Activated effector memory CD4-positive, alpha-beta T cell treated with Interleukin-2 at 50 U/mL for 16 hours (primary cell): ENCODE results near the gene RAB11FIP5.

Source experiments
- DNase-seq: peaks from one replicate; pipeline ENCODE4 v3.0.0-alpha.2; 2020

Gene RAB11FIP5

DNA sequence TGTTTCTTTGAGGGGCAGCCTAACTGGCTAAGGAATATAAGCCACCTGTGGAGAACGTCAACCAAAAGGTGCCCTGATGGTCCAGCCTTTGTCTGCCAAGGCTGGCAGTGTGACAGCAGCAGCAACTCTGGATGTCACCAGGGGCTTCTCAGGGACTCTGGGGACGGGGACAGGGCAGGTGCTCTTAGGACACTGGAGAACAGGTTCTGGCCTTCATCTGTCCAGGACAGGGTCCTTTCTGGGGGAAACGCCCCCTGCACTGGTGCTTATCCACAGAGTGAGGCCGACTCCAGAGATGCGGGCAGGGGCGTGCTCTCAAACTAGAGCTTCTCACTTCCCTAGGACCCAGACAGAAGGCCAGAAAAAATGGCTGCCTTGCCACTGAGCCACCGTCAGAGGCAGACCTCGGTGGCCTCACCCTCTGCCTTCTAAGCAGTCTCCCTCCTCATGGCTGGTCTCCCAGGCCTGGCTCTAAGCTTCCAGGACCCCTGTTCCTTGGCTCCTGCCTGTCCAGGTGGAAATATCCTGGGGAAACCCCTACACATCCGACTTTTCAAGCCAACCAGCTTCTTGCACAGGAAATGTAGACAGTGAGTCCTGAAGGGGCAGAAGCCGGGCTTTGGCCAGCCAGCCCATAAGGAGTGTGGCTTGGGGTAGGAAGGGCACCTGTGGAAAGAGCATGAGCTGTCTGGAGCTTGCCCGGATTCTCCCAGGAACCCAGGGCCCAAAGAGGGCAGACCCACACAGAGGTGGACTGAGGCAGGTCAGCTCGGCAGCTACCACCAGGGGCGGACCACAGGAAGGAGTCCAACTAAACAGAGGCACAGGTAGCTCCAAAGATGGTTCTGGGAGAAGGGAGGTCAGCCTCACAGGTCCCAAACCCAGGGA, 30.0 kb downstream of the RAB11FIP5 start:
- no peak for DNase-seq

DNA sequence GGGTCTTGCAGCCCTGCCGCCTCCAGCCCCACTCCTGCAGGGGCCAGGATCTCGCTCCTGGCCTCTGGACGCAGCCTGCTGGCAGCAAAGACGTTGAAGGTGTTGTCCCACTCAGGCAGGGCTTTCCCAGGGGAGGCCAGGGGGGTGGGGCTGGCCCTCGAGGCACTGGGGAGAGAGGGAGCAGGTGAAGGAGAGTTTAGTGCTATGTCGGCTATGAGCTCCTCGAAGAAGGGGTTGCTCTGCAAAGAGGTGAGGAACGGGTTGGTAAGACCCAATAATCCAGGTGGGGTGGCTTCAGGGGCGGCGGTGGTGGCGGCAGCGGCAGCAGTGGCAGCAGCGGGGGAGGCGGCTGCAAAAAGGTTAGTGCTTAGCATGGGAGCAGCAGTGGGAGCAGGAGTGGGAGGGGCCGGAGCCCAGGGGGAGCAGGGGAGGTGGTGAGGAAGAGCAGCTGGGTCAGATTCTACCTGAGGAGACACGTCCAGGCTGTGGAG, 31.5 kb downstream of the RAB11FIP5 start:
- DNase-seq = no peak

DNA sequence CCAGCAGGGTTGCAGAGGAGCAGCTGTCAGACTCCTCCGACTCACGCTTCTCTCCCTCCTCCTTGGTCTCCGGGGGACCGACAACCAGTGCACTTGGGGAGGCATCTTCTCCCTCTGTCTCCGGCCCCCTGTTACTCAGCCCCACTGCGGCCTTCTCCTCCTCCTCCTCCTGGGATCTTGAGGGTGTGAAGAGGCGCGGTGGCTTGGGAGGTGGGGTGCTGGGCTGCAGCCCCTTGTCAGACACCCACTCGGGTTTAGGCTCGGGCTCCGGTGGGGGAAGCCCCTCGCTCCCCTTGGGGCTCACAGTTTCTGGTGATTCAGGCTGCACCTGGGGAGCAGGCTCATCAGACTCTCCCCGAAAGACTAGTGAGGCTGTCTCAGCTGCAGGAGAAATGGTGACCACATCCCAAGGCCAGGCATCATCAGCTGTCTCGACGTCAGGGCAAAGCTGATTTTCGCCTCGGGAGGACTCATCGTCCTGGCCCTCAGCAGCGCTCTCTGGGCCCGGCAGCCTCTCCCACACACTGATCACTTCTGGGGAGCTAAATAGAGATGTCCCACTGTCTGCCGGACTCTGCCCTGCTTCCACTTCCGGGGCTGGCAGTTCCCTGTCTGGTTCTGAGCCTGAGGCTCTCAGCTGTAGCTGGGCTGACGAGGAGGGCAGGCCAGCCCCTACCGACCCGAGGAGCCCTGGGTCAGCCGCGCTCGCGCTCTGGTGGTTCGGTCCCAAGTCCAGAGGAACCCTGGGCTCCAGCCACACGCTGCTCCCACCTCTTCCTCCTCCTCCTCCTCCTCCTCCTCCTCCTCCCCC, 32.2 kb downstream of the RAB11FIP5 start:
- no peak for DNase-seq

DNA sequence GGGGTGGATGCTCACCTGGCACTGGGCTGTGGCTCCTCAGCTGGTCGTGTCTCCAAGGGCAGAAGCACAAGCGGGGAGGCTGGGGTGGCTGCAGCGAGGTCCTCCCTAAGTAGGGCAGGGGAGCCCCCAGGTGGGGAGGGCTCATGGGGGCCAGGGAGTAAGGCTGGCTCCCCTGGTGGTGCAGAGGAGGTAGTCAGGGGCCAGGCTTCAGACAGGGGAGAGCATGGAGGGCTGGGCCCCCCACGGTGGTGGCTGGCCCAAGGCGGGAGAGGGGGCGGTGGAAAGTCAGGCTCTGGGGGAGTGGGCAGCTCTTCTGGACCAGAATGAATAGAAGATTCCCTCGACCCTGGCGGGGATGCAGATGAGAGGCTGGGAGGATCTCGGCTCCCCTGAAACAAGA, 33.1 kb downstream of the RAB11FIP5 start:
- no peak for DNase-seq

DNA sequence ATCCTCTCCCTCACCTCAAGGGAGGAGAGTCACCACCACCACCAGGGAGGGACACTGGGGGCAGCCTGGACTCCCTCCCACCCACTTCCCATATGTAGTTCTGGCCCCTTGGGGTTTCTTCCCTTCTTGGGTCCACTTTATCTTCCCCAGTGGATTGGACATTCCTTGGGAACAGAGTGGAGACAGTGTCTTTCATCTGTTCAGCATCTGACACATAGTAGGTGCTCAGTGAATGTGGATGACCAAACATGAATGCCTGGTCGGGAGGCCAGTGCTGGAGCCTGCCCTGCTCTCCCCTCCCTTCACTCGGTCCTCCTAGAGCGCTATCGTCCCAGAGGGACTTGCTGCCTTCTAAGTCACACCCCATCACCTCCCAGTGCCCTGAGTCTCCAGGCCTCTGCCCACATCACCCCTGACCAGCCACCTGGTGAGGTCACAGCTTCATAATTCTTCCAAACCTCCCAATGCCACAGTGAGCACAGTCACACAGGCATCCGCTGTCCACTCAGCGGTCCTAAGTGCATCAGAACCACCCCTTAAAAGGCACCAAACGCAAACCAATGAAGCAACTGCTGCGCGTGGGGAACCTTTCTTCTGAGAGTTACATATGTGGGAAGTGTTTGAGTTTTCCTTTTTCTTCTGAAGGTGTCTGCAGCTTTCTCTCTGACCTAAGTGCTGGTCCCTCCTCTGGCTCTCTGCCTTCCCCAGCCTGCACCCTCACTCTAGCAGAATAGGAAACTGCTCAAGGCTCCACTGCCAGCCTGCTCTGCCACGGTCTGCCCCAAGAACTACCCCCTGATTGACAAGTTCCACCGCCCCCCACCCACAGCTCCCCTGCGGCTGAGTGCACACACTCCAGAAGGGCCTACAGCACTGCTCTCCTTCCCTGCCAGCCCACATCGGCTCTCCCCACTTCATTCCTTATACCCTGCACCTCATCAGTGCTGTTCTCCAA, 34.0 kb downstream of the RAB11FIP5 start:
- no peak for DNase-seq

DNA sequence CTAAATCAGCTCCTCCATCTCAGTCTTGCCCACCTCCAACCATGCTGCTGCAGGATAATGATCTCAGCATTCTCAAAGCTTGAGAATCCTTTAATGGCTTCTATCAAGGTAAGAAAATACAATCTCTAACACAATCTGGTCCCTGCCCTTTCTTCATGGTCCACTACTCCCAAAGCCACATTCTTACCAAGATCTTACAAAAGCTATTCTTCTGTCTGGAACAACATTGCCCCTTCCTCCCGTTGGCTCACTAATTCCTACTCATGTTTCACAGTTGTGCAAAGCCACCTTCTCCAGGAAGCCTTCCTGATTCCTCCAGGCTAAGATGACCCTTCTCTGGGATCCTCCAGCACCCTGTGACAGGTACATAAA, 35.3 kb downstream of the RAB11FIP5 start:
- no peak for DNase-seq

DNA sequence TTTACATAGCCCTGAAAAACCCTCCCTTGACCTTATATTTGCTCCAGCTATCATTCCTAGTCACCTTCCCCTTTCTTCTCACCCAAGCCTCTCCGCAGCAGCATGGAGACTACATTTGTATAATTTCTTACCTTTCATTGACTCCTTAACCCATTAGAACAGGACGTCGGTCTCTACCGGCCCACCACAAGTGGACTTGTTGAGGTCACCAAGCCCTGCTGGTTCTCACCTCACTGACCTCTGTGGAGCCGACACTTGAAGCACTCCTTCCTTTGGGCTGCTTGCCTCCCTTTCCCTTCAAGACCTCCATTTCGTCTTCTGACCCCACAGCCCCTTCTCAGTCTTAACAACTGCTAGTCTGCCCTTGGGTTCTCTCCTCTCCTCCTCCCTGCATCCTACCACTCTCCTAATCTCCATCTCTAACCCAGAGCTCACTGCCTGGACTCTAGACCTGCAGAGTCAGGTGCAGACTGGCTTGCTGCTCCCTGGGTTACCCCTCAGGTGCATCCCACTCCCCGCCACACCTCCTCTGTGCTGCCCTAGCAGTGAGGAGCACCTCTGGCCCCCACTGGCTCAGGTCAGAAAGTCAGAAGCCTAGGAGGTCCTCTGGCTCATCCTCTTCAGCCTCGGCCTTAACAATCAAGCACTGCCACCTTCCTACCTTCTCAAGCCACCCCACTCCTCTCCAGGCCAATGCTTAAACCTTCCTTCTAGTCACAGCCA, 35.9 kb downstream of the RAB11FIP5 start:
- no peak for DNase-seq

DNA sequence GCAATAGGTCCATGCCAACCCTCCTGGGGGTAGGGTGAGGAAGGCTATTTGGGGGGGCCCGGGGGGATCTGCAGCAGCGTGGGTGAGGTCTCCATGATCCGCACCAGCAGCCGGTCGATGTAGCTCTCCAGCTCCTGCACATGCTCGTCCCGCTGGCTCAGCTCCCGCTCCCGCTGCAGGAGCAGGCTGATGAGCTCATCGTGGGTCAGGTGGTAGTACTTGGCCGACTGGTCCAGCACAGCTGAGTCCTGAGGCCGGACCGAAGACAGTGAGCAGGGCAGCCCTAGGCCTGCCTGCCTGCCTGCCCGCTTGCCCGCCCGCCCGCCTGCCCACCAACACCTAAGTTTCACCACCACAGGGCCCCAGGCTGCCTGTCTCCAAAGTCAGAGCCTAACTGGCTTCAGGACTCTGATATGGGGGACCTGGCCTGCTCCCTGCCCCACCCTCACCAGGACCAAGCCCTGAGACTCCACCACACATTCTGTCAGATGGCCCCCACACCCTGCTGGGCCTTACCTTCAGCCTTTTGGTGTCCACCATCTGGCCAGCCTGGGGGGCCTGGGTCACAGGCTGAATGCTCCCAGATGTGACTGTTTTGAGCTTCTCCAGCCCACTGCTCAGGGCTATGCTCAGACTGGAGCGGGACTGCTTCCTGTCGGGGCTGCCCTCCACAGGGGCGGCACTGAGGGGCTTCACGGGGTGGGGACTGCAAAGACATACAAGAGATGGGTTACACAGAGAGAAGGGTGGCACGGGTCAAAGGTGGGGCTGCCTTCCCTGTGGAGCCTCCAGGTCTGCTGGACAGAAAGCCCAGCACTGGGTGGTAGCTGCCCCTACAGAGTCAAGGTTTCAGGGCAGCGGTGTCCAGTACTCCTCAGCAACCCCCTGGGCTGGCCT, 37.0 kb downstream of the RAB11FIP5 start:
- no peak for DNase-seq

DNA sequence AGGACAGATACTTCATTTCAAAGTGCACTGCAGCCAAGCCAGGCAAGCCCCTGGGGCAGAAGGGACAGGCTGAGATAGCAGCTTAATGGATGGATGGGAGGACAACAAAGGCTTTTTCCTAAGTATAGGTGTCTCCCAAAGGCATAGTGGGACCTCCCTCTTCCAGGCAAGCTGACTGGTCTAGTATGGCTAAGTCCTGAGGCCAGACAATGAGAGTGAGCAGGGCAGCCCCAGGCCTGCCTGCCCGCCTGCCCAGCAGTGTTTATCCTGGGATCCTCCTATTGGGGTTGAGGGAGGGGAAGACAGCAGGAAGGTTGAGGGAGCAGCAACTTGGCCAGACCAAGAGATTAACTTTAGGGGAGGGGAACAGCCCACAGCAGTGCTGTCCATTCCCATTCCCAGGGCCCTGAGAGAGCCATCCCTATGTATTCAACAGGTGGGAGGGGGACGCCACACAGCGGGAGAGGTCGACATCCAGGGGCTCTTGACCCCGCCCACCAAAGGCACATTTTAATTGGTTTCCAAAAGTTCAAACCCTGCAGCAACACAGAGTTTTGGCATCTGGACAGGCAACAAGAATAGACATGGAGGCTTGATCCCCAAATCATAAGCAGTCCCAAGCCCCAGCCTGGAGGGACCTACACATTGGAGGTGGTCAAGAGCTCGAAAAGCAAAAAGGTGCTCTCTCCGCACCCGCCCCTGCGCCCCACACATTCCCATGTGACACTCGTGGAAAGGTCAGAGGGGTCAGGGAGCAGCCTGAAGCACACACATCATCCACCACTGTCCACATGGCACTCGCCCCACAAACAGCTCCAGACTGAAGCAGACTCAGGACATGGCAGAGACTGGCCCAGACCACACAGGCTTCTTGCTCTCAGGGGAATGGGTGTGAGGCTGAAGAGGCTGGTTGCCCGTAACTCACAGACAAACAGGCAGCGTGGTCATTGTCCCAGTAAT, 38.4 kb downstream of the RAB11FIP5 start:
- no peak for DNase-seq

DNA sequence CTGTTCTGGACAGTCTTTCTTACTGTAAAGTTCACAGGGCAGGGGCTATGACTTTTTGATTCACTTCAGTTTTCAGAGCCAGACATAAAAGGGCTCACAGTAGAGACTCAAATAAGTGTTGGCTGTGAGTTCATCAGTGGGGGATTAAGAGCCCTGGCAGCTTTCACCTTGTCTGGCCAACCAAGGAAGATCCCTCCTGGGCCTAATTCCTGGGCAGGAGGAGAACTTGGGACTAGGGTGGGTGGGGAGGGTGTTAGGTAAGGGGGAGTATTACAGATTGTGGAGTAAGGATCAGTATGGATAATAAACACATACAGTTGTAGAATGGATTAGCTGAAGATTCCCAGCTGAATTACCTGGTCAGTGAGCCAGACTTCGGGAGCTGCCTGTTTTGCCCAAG, 40.3 kb downstream of the RAB11FIP5 start:
- DNase-seq = no peak

DNA sequence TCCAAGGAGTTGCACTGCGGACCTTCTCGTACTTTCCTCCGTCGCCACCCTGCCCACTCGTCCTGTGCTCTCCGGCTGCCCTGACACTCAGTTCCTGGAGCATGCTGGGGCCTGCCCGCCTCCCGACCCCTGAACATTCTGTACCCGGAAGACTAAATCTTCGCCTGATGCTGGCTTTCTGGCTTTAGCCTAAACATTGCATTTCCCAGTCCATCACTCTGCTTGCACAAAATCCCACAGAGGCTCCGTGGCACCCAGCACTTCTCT, 40.7 kb downstream of the RAB11FIP5 start:
- no peak for DNase-seq

DNA sequence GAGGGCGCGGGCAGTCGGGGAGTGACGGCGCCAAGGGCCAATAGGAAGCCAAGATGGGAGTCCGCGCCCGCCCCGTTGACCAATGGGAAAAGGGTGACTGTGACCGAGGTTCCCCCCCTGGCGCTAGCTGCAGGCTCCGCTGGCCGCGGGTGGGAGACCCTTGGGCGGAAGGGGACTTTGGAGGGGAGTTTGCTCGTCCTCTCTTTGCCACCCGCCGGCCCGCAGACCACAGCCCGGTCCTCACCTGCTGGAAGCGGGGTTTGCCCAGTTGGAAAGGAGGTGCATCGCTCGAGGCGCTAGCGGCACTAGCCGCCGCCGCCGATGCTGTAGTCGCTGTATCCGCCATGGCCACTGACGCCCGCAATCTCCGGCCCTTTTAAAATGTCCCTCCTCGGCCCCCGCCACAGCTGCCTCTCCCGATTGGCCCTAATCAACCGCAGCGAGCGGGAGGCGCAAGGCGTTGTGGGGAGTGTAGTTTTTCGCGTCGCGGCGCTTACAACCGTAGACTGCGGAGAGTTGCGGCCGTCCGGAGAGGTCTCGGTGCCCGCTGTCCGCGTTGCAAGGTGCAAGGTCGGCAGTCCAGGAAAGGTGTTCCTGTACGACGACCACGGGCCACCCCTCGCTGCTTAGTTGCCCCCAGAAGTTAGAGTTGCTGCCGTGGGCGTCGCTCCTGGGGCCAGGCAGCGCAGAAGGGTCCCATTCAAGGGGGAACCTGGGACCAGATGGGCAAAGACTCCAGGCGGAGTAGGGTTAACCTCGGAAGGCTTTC, 41.2 kb downstream of the RAB11FIP5 start, which contains the start of gene SFXN5:
Gene SFXN5 (minus strand): TSS at position 353 of the 769 bp plus-strand sequence. CDS start 7 bp downstream, at position 346.
- peak; percentile 91 for DNase-seq

DNA sequence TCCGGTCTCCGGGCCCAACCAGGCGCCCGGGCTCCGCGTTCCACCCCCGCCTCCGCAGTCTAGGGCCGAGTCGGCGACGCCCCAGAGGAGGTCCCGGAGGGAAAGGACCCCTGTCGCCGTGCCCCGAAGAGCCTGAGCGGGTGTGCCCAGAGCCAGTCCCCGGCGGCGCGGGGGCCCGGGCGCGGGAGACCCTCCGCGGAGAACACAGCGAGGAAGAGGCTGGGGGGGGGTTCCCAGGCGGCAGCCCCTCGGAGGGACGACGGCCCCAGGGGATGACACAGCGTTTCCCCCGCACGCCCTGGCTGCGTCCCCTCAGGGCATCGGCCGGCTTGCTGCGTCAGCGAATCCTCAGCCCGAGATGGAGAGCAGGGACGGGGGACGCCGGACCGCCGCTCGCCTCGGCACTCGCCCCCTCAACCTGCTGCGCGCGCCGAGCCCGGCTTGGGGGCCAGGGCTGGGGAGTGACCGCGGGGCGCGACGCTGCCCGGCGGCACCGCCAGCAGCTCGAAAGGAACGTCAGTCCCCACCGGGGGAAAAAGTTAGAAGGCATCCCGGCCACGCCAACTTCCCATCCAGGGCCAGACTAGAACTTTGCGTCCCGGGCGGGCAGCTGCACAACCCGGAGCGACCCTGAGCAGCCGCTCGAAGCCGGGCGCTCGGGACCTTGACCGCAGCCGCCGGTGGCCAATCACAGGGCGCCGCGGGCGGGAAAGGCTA, 41.9 kb downstream of the RAB11FIP5 start:
- DNase-seq = no peak

DNA sequence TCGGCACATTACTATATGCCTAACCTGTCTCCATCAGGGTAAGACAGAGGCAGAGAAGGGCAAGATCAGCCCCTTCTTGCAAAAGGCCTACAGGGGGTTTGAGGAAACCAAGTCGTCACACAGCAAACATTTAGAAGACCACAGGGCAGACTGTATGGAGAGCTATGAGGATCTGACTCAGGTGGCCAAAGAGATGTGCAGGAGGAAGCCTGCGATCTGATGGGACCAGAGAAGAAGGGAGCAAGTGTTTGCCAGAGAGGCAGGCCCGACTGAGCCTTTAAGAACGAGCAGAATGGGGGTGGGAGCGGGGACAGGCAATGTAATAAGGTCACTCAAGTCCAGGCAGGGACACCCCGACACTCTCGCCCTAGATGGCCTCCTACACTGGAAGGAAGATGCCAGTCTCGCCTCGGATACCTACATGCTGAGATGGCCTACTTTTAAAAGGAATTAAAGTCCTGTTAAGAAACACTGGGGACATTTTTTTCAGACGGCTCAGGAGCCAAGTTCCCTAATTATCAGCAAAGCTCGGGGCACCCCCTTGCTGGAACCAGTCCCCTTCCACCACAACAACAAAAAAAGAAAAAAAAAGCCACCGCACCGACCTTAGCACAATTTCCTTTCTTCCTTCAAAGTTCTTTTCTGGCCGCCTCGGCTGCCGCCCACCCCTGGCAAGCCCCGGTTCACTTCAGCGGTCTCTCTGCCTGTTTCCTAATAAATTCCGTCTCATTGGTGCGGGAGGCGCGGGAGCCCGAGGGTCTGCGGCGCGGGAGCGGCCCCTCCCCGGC, 42.7 kb downstream of the RAB11FIP5 start:
- DNase-seq = no peak

DNA sequence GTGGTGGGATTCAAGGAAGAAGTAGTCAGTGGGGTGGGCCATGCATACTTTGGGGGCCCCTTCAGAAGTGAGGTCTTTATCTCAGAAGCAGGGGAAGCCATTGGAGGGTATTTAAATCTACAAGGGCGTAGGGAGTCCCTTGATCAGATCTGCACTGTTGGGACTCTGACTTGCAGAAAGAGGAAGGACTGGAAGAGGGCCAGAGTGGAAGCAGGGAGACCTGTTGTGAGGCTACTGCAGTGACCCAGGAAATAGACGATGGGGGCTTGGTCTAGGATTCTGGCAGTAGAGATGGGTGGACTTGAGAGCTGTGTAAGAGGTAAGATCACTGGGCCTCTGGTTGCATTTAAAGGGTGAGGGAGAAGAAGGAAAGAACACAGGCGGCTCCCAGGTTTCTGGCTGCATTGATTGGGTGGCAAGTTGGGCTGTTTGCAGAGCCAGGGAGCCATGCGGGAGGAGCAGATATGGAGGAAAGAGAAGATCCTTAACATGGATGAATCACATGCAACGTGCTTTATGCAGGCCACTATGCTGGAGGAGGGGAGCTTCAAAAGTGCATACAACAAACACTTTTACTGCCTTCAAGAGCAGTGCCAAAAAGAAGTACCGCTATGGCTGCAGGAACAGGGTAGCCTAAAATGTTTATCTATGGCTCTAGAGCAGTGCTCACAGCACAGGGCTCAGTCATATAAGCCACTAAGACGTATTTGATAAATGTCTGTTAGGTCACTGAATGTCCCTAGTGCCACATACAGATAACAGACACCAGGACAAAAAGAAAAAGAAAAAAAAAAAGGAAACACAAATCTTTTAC, 43.5 kb downstream of the RAB11FIP5 start:
- no peak for DNase-seq

DNA sequence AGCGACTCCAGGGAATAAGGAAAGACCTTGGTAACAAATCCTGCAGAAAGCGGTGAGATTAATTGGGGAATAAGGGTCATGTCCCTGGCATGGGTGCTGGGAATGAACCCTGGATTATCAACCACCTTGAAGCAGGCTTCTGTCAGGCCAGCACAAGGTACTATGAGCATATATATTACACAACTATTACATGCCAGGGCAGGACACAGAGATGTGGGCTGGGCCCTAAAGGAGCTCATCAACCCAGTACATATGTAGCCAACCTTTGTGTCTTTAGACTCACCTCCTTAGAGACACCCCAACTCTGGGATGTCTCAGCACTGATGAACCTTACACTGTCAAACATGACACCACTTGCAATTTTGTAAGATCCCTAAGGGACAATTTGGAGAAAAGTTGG, 44.6 kb downstream of the RAB11FIP5 start:
- DNase-seq = no peak

DNA sequence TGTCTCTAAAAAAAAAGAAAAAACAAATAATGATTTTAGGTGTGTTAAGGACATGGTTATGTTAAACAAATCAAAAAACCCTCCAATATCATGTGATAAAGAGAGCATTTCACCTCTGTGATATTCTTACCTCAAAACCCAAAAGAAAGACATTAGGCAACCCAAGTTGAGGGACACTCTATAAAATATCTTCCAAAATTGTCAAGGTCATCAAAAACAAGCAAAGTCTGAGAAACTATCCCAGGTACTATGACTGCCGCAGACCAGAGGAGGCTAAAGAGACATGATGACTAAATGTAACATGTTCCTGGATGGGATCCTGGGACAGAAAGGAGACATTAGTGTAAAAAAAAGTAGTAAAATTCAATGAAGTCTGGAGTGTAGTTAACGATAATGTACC, 45.7 kb downstream of the RAB11FIP5 start:
- no peak for DNase-seq
